Amygdala (tissue), 56 donors: Measurements from ENCODE around the gene CCDC27.
"Not testable (repeated sequence)": the region's sequence is repeated elsewhere in the genome, so short reads cannot be mapped to it uniquely, and the experiment has no call there.

Experiments used
- DNase-seq, 56 donors: peaks; one replicate each; lab custom pipeline; 2025; lab: John Stamatoyannopoulos, UW

The CCDC27 gene

GRCh38 chr1:3787349-3787715, 35.1 kb downstream of the CCDC27 start:
- no peak for DNase-seq

GRCh38 chr1:3787745-3788605, 35.7 kb downstream of the CCDC27 start:
- DNase-seq: no peak

- DNase-seq: no peak
These were observed 36.6 kb downstream of the CCDC27 start for GRCh38 chr1:3788756-3789420.

GRCh38 chr1:3789421-3790300, 37.4 kb downstream of the CCDC27 start:
- no peak for DNase-seq

- DNase-seq: no peak
These were observed 38.3 kb downstream of the CCDC27 start for GRCh38 chr1:3790500-3790923.

GRCh38 chr1:3790952-3791351, 38.7 kb downstream of the CCDC27 start:
- DNase-seq: no peak

GRCh38 chr1:3795453-3796214, 43.4 kb downstream of the CCDC27 start:
- no peak for DNase-seq

GRCh38 chr1:3796215-3797061, 44.2 kb downstream of the CCDC27 start, which contains the start of gene LRRC47:
Gene LRRC47 (minus strand): TSS chr1:3796498. CDS start chr1:3796476, 22 bp downstream.
- peak; percentile 69 to 97 (median 92) for DNase-seq

GRCh38 chr1:3799976-3800685, 47.9 kb downstream of the CCDC27 start:
- DNase-seq: no peak

- DNase-seq: not testable (repeated sequence)
These were observed 48.5 kb downstream of the CCDC27 start for GRCh38 chr1:3800795-3801194.

- DNase-seq: no peak
These were observed 51.8 kb downstream of the CCDC27 start for GRCh38 chr1:3803905-3804626.

GRCh38 chr1:3804627-3804944, 52.3 kb downstream of the CCDC27 start:
- not testable (repeated sequence) for DNase-seq

- no peak for DNase-seq
These were observed 52.8 kb downstream of the CCDC27 start for GRCh38 chr1:3805038-3805437.

- DNase-seq: no peak
These were observed 55.5 kb downstream of the CCDC27 start for GRCh38 chr1:3807769-3808168.

GRCh38 chr1:3809680-3810079, 57.4 kb downstream of the CCDC27 start:
- no peak for DNase-seq

GRCh38 chr1:3810149-3810761, 58.0 kb downstream of the CCDC27 start:
- DNase-seq: not testable (repeated sequence)

- no peak for DNase-seq
These were observed 59.3 kb downstream of the CCDC27 start for GRCh38 chr1:3811595-3811911.

- no peak for DNase-seq
These were observed 61.8 kb downstream of the CCDC27 start for GRCh38 chr1:3814065-3814464.
